ENCODE measurements around the gene DR1. TPM values are rescaled to one million over a fixed set of nuclear protein-coding genes. Genes with fewer than 3 reads are reported as not detected.
A peak's percentile ranks its signal among the peaks of the same experiment; 100 is the strongest.

DR1 gene
- total RNA-seq, 1 donor from 2014 or later, result 76.9 TPM

- H3K9me3 Mint-ChIP-seq (ENCODE audit: unreplicated experiment), result peaks cover 5% of the 10 kb centered on the region
- H3K4me3 Mint-ChIP-seq (ENCODE audit: unreplicated experiment), result no peak overlapping the region
- H3K9ac ChIP-seq (ENCODE audit: low read length), result no peak overlapping the region
- H3K4me1 Mint-ChIP-seq (ENCODE audit: low read depth, unreplicated experiment), result no peaks in the 10 kb centered on the region
- no peak overlapping the region for H3K27ac ChIP-seq (ENCODE audit: low read depth, low read length)
- H3K9me3 ChIP-seq (ENCODE audit: insufficient read depth, low read depth, low read length), result no peaks in the 10 kb centered on the region
- no peaks in the 10 kb centered on the region for H3K27me3 ChIP-seq (ENCODE audit: insufficient read depth, low read length)
- no peaks in the 10 kb centered on the region for H4K20me1 ChIP-seq (ENCODE audit: insufficient read depth, low read length)
- peaks cover 1% of the 10 kb centered on the region for H3K27me3 Mint-ChIP-seq (ENCODE audit: low read depth, unreplicated experiment)
- TF ChIP-seq EZH2 (IDR thresholded peaks at IDR 0.05; ENCODE audit: insufficient read depth, low read length), result no peak
- no peak for TF ChIP-seq CTCF (IDR thresholded peaks at IDR 0.05; ENCODE audit: insufficient read depth, low read depth, low read length)
- no peaks in the 10 kb centered on the region for H3K4me1 ChIP-seq (ENCODE audit: insufficient read depth, low read length)
- H3K4me2 ChIP-seq (ENCODE audit: low read length), result no peak overlapping the region
- peaks cover 4% of the 10 kb centered on the region for H3K36me3 Mint-ChIP-seq (ENCODE audit: low read depth, unreplicated experiment)
- H3K79me2 ChIP-seq (ENCODE audit: insufficient read depth, low read length), result no peaks in the 10 kb centered on the region
- FAIRE-seq, result no peak
- no peak for DNase-seq (ENCODE audit: low read depth)
- no peak overlapping the region for H2AFZ ChIP-seq (ENCODE audit: low read depth, low read length)
- H3K36me3 ChIP-seq (ENCODE audit: insufficient read depth, low read length), result no peaks in the 10 kb centered on the region
- no peak overlapping the region for H3K4me3 ChIP-seq (ENCODE audit: insufficient read depth, low read depth, low read length)
- no peak overlapping the region for H3K27ac Mint-ChIP-seq (ENCODE audit: unreplicated experiment)
Measured at GRCh38 chr1:93394514-93394913, 48.8 kb downstream of the DR1 start.

- H3K79me2 ChIP-seq (ENCODE audit: insufficient read depth, low read length), result no peaks in the 10 kb centered on the region
- H2AFZ ChIP-seq (ENCODE audit: low read depth, low read length), result no peak overlapping the region
- H3K4me1 Mint-ChIP-seq (ENCODE audit: low read depth, unreplicated experiment), result peaks cover 1% of the 10 kb centered on the region
- no peak overlapping the region for H3K9ac ChIP-seq (ENCODE audit: low read length)
- H3K27me3 ChIP-seq (ENCODE audit: insufficient read depth, low read length), result no peaks in the 10 kb centered on the region
- peak overlapping the region; percentile 34 for H3K27ac Mint-ChIP-seq (ENCODE audit: unreplicated experiment)
- no peaks in the 10 kb centered on the region for H3K27me3 Mint-ChIP-seq (ENCODE audit: low read depth, unreplicated experiment)
- H3K4me1 ChIP-seq (ENCODE audit: insufficient read depth, low read length), result no peaks in the 10 kb centered on the region
- peaks cover 3% of the 10 kb centered on the region for H3K9me3 Mint-ChIP-seq (ENCODE audit: unreplicated experiment)
- no peaks in the 10 kb centered on the region for H3K36me3 ChIP-seq (ENCODE audit: insufficient read depth, low read length)
- no peak overlapping the region for H3K4me3 Mint-ChIP-seq (ENCODE audit: unreplicated experiment)
- H3K4me2 ChIP-seq (ENCODE audit: low read length), result no peak overlapping the region
- H3K4me3 ChIP-seq (ENCODE audit: insufficient read depth, low read depth, low read length), result no peak overlapping the region
- no peaks in the 10 kb centered on the region for H3K9me3 ChIP-seq (ENCODE audit: insufficient read depth, low read depth, low read length)
- DNase-seq (ENCODE audit: low read depth) (peak; percentile 4), FAIRE-seq (no peak)
- TF ChIP-seq CTCF (IDR thresholded peaks at IDR 0.05; ENCODE audit: insufficient read depth, low read depth, low read length) (no peak), EZH2 (IDR thresholded peaks at IDR 0.05; ENCODE audit: insufficient read depth, low read length) (no peak)
- no peak overlapping the region for H3K27ac ChIP-seq (ENCODE audit: low read depth, low read length)
- H3K36me3 Mint-ChIP-seq (ENCODE audit: low read depth, unreplicated experiment), result peaks cover 4% of the 10 kb centered on the region
- H4K20me1 ChIP-seq (ENCODE audit: insufficient read depth, low read length), result no peaks in the 10 kb centered on the region
Measured at GRCh38 chr1:93395195-93395594, 49.5 kb downstream of the DR1 start.

- Histone ChIP-seq H3K36me3 (ENCODE audit: insufficient read depth, low read length) (no peaks in the 10 kb centered on the region), H4K20me1 (ENCODE audit: insufficient read depth, low read length) (no peaks in the 10 kb centered on the region), H3K27ac (ENCODE audit: low read depth, low read length) (no peak overlapping the region), H3K79me2 (ENCODE audit: insufficient read depth, low read length) (no peaks in the 10 kb centered on the region), H3K27me3 (ENCODE audit: insufficient read depth, low read length) (no peaks in the 10 kb centered on the region), H3K9ac (ENCODE audit: low read length) (no peak overlapping the region), H3K4me1 (ENCODE audit: insufficient read depth, low read length) (no peaks in the 10 kb centered on the region), H2AFZ (ENCODE audit: low read depth, low read length) (no peak overlapping the region), H3K4me2 (ENCODE audit: low read length) (no peak overlapping the region), H3K9me3 (ENCODE audit: insufficient read depth, low read depth, low read length) (no peaks in the 10 kb centered on the region), H3K4me3 (ENCODE audit: insufficient read depth, low read depth, low read length) (no peak overlapping the region)
- H3K4me1 Mint-ChIP-seq (ENCODE audit: low read depth, unreplicated experiment), result peaks cover 1% of the 10 kb centered on the region
- TF ChIP-seq EZH2 (IDR thresholded peaks at IDR 0.05; ENCODE audit: insufficient read depth, low read length) (no peak), CTCF (IDR thresholded peaks at IDR 0.05; ENCODE audit: insufficient read depth, low read depth, low read length) (no peak)
- peaks cover 6% of the 10 kb centered on the region for H3K9me3 Mint-ChIP-seq (ENCODE audit: unreplicated experiment)
- no peaks in the 10 kb centered on the region for H3K27me3 Mint-ChIP-seq (ENCODE audit: low read depth, unreplicated experiment)
- no peak overlapping the region for H3K4me3 Mint-ChIP-seq (ENCODE audit: unreplicated experiment)
- peaks cover 1% of the 10 kb centered on the region for H3K36me3 Mint-ChIP-seq (ENCODE audit: low read depth, unreplicated experiment)
- DNase-seq (ENCODE audit: low read depth), result no peak
- no peak overlapping the region for H3K27ac Mint-ChIP-seq (ENCODE audit: unreplicated experiment)
- no peak for FAIRE-seq
Measured at GRCh38 chr1:93399781-93400180, 54.1 kb downstream of the DR1 start.
